GM21447 (cell line): Measurements from ENCODE around the gene SF3B2.
"Not testable (repeated sequence)": the region's sequence is repeated elsewhere in the genome, so short reads cannot be mapped to it uniquely, and the experiment has no call there.

Experiments
- ATAC-seq: cut with Tn5 transposase; IDR thresholded peaks from one replicate; pipeline ENCODE4 v1.9.1; 2021; ENCODE audit not compliant: unreplicated experiment

The SF3B2 gene, protein sequence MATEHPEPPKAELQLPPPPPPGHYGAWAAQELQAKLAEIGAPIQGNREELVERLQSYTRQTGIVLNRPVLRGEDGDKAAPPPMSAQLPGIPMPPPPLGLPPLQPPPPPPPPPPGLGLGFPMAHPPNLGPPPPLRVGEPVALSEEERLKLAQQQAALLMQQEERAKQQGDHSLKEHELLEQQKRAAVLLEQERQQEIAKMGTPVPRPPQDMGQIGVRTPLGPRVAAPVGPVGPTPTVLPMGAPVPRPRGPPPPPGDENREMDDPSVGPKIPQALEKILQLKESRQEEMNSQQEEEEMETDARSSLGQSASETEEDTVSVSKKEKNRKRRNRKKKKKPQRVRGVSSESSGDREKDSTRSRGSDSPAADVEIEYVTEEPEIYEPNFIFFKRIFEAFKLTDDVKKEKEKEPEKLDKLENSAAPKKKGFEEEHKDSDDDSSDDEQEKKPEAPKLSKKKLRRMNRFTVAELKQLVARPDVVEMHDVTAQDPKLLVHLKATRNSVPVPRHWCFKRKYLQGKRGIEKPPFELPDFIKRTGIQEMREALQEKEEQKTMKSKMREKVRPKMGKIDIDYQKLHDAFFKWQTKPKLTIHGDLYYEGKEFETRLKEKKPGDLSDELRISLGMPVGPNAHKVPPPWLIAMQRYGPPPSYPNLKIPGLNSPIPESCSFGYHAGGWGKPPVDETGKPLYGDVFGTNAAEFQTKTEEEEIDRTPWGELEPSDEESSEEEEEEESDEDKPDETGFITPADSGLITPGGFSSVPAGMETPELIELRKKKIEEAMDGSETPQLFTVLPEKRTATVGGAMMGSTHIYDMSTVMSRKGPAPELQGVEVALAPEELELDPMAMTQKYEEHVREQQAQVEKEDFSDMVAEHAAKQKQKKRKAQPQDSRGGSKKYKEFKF

DNA sequence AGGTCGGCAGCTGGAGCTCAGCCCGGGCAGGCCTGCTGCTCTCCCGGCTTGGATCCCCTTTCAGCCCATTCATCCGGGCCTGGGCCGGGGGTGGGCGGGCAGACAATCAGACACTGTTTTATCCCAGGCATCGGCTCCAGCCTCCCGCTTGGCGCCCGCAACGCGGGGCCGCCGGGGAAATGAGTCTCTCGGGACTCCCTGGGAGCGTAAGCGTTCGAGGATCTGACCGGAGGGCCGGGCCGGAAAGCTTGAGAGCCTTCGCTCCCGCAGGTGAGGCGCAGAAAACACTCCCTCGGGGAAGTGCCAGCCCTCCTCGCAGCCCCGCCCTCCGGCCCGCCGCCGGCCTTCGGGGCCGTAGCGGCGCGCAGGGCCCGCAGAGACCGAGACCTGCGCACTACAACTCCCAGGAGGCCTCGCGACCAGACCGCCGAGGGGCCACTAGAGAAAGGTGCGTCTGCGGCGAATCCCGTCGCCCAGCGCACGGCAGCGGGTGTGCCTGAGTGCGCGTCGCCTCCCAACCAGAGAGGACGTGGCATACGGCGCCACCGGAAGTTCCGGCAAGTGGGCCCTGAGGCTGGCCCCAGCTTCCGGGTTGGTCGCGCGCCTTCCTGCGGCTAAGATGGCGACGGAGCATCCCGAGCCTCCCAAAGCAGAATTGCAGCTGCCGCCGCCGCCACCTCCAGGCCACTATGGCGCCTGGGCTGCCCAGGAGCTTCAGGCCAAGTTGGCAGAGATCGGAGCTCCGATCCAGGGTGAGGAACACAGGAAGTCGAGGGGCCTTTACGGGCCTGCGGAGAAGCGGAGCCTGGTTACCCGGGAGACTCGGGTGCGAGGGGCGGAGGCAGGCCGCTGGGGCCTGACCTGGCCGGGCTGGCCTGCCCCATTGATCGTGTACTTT lies at the start of gene SF3B2:
TSS of gene SF3B2 (plus strand) at position 599 of the 898 bp plus-strand sequence. CDS start at position 620, 21 bp downstream.
- ATAC-seq: peak; percentile 96

DNA sequence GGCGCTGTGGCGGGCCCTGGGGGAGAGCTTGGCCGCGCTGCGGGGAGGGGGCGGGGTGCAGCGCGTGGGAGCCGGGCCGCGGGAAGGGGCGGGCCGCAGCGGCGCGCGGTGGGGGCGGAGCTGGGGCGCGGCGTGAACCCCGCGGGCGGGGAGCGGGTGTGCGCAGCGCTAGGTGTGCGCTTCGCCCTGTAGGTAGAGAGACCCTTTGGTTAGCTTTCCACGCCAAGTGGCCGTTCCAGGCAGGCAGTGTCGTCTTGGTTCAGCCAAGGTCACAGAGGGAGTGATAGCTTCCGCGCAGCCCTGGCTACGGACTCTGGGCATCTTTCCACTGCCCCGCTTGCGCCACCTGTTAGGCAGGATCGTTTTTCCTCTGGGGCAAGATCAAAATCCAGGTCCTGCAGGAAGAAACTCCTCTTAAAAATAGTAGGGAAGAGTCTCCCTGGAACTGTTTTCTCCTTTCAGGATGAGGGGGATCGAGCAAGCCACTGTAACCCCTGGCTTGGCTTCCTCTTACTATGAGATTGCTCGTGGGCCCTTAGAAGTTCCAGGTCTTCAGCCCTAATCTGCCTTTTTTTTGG lies 49.4 kb upstream of the SF3B2 start:
- ATAC-seq: peak; percentile 38

DNA sequence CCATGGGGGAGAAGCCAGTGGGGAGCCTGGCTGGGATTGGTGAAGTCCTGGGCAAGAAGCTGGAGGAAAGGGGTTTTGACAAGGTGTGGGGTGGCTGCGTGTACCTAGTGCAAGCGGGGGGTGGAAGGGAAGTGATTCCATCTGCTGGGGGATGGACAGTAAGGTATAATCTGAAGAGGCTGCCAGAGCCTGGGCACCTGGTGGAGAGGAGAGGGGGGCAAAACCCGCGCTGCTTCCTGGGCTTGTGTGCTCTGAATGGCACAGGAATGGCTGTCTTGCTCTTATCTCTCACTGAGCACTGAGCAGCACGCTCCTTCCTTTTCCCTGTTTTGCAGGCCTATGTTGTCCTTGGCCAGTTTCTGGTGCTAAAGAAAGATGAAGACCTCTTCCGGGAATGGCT lies 48.9 kb upstream of the SF3B2 start:
- no peak for ATAC-seq

DNA sequence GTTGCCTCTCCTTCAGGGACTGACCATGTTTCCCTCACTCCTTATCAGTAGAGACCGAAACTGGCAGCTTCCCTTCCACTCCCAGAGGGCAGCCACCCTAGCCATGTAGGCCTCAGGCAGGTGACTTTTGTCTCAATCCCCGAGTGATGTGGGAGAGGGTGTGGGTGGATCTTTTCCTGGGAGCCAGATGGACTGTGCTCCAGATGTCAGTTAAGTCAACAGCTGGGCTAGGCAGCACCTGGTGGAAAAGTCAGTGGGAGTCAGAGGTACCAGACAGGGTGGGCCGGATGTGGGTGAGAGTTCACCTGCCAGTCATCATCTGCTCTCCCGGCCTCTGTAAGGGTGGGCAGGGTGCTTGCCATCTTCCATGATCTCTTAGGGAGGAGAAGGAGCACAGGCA lies 48.0 kb upstream of the SF3B2 start:
- no peak for ATAC-seq

DNA sequence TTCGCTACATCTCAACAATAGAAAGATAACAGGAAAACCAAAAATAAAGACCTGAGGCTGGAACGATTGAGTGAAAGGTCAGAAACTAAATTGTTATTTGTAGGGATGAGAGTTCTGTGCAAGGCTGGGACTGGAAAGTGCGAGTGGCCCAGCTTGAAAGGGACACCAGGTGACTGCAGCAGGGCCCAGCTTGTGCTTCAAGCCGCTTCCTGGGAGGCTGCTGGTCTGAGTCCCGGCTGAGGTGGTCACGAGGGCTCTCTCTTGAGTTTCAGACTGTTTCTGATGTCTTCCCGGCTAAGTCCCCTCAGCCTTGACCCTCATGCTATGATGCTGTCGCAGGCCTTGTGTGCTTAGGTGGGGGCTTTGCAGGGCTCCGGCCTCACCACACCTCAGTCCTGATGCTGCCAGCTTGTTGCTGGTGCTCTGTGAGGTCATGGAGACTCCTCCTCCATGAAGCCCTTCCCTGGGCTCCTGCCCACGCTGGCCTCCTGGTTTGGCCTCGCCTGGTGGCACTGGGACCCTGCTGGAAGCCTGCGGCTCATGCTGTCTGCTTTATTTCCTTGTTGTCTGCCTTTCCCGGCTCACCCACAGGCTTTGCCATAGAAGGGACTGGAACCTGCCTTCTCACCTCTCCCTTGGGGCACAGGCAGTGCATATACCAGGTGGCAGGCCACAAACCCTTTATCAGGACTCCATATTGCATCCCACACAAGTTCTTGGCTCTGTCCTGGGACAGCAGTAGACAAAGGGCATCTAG lies 45.9 kb upstream of the SF3B2 start:
- ATAC-seq: no peak

DNA sequence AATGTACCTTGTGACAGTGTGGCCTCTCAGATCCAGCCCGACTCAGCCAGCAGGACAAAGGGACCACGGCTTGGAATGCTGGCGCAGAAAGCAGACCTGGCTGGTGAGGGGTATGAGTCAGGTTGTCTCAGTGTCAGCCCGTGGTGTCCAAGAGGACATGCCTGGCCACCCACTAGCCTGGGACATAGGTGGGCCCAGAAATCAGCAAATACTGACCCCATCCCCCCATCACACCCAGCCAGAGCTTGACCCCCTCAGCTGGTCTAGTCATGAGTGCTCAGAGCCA lies 45.3 kb upstream of the SF3B2 start:
- ATAC-seq: no peak

DNA sequence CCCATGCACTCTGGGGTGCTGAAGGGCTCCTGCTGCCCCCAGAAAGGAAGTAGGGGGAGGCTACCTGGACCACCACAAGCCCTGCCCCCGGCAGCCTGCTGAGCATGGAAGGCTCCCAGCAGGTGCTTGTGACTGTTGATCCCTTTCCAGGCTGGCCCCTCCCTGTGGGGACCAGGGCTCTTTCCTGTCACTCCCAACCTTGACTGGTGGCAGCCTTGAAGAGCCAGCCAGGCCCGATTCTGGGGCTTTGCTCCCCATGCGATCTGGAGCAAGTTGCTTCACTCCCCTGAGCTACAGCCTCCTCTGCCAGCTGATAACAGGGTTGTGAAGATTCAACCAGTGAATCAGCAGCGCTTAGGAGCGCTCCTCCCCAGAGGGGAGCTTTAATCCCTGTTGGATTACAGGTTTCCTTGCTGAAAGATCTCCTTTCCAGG lies 44.9 kb upstream of the SF3B2 start:
- ATAC-seq: no peak

DNA sequence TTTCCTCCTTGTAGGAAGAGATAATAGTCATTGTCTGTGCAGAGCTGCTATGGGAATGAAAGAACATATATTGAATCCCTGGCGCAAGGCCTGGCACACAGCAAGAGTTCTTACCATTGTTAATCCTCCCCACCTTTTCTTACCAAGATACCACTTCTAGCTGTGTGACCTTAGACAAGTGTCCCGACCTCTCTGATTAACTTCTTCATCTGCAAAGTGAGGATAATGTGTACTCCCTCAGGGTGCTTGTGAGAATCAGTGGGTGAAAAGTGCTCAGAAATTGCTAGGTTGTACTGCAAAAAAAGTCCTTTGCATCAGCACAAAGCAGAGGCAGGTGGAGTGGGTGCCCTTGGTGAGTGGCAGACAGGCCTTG lies 44.1 kb upstream of the SF3B2 start:
- no peak for ATAC-seq

DNA sequence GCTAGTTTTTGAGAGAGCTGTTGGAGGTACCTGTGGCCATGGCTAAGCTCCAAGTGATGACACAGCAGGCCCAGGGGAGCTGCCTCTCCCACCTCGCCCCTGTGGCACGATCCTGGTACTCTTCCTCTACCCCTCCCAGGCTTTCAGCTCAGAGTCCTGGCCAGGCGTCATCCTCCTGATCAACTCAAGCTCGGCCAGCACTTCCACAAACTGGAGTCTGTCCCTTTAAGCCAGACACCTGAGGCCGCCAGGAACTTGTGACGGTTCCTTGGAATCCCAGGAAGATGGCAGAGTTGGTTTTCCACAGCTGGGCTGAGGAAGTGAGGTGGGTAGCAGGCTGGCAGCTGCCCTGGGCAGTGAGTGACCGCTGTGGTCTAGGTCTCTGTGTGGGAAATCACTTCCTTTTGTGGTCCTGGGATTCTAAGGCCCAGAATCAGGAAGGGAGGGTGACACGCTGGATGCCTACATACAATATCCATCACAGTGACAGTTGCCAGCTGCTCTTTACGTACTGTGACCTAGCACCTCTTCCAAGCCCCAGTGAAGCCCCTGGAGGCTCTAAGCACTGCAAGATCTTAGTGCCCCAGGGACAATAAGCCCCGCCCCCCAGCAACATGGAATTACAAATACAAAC lies 43.6 kb upstream of the SF3B2 start:
- no peak for ATAC-seq

DNA sequence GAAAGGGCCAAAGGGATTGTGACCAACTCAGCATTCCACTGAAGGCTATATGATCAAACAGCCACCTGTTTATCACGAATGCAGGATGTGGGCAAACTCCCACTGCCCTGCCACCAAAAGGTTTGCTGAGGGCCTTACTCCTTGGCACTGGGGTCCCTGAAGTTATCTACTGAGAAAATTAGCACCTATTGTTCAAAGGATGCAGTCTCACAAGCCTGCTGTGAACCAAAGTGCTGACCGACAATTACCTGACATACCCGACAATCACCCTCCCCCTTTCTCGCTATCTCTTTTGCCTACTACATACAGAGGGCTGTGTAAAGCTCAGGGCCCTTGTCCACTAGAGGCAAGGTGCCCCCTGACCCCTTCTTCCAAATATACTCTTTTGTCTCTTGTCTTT lies 42.1 kb upstream of the SF3B2 start:
- not testable (repeated sequence) for ATAC-seq

DNA sequence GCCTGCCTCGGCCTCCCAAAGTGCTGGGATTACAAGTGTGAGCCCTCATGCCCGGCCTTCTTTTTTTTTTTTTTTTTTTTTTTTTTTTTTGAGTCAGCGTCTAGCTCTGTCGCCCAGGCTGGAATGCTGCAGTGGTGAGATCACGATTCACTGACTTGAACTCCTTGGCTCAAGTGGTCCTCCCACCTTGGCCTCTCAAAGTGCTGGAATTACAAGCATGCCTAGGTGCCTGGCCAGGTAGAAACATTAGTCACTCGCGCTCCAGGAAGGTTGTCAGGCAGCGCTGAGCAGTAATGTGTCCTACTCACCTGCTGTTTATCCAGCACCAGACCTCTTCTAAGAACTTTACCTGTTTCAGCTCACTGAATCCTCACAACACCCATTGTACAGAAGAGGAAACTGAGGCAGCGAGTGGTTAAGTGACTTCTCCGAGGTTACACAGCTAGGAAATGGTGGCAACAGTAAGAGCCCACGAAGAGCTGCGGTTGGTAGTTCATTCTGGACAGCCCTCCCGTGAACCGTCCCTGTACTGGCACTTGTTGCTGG lies 40.9 kb upstream of the SF3B2 start:
- ATAC-seq: no peak

DNA sequence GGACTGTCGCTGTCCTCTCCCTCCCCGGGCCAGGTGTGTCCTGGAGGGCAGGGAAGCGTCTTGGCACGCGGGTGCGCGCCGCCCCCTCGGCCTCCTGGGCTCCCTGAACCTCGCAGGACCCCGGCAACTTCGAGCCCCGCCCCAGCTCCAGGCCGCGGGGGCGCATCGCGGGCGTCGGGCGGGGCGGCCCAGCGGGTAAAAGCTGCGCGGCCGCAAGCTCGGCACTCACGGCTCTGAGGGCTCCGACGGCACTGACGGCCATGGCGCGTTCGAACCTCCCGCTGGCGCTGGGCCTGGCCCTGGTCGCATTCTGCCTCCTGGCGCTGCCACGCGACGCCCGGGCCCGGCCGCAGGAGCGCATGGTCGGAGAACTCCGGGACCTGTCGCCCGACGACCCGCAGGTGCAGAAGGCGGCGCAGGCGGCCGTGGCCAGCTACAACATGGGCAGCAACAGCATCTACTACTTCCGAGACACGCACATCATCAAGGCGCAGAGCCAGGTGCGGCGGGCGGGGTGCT lies 40.3 kb upstream of the SF3B2 start, which contains the start of gene CST6:
TSS of gene CST6 (plus strand) at position 224 of the 519 bp plus-strand sequence. CDS start at position 261, 37 bp downstream.
- no peak for ATAC-seq

DNA sequence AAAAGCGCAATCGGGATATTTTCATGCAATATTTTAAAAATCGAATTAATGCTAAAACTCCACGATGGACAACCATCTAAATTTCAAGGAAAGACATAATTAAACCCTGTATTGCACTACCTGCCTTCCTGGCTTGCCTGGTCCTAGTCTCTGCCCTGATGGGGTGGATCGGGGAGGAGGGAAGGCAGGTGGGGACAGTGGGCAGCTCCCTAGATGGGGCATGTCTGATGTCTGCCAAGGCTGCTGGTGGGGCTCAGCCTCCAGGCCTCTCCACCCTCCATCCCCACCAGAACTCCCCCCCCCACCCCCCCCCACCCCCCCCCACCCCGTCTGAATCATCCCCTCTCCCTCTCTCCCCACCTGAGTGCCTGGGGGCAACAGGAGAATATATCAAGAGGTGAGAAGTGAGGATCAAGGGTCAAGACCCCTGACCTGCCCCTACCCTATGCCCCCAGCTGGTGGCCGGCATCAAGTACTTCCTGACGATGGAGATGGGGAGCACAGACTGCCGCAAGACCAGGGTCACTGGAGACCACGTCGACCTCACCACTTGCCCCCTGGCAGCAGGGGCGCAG lies 39.7 kb upstream of the SF3B2 start:
- no peak for ATAC-seq

DNA sequence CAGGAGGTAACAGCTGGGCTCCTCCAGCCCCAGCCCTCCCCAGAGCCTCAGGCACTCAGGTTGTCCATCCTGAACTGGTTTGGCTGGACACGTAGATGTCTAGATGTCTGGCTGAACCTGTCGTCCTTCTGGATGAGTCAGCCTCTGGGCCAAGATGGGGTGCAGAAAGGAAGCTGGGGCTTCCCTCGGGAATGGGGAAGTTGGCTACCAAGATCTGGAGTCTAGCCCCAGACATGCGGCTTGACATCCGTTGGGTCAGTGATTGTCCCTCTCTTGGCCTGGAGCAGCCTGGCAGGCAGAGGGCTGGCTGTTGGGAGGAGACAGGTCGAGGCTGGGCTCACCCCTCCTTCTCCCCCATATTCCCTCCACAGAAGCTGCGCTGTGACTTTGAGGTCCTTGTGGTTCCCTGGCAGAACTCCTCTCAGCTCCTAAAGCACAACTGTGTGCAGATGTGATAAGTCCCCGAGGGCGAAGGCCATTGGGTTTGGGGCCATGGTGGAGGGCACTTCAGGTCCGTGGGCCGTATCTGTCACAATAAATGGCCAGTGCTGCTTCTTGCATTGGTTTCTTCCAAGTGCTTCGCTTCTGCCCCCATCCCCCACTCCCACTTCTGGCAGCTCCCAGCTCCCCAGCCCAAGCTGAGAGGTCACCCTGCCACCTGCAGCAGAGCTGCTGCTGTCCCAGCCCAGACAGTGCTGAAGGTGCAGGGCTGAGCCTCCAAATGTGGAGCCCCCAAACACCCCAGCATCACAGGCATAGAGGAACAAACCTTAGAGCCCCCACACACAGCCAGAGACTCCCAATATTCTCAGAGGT lies 39.0 kb upstream of the SF3B2 start:
- ATAC-seq: no peak

DNA sequence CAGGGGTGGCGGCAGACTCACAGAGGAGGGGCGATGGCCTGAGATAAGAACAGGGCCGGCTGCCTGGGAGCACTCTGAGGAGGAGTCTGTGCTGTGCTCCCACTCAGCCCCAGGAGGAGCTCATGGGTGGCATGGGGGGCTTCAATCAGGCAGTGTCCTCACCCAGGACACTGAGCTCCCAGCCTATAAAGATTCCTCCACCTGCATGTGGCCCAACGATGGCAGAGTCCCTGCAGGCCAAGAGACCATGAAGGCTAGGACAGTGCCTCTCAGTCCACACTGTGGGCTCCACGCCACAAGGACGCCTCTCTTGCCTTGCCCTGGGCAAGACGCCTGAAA lies 38.4 kb upstream of the SF3B2 start:
- ATAC-seq: no peak

DNA sequence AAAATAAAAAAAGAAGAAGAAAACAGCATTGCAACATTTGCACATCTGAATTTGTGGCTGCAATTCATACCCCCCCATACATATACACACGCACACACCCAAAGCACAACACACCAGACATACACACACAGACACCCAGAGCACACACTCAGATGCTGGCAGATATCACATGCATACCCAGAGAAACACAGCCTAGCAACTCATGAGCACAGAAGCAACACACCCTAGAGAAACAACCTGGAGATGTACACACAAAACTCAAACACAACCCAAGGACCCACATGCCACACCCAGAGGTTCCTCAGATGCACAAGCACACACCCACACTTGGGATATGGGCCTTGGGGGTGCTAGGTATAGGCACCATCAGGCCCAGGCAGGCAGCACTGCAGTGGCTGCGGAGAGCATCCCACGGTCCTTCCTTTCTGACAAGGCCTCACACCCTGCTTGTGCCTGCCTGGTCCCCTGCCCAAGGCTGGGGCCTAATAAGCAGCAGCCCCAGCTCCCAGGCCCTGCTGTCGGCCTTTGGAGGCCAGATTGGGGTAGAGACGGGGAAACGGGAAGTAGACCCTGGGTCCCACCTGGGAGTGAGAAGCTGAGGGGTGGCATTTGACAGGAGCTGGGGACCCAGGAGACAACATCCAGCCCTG lies 37.2 kb upstream of the SF3B2 start:
- ATAC-seq: no peak

DNA sequence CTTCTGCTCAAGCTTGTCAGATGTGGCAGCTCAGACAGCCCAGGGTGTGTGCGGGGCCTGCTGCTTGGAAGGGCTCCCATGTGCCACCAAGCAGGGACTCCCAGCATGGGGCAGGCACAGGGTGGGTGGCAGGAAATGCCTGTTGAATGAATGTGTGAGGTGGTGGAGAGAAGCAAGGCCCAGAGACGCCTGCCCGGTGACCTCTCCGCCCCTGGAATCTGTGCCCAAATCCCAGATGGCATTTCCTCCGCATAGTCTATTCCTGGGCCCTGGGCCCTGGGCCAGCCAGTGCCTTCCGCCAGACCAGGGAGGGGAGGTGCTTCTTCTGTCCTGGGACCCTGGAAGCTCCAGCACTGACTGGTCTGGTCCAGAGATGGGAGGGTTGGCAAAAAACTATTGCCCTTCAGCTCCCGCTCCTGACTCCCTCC lies 36.7 kb upstream of the SF3B2 start:
- no peak for ATAC-seq
